Liver (tissue), 3 donors: ENCODE data around the gene PNPLA6.
A peak's percentile ranks its signal among the peaks of the same experiment; 100 is the strongest.

Source experiments
- ATF3 ChIP-seq: IDR thresholded peaks from 2 replicates; pipeline ENCODE4 v1.6.1; 2016; ENCODE audit warnings: antibody characterized with exemption
- EGR1 ChIP-seq, 2 donors: IDR thresholded peaks; 2 replicates each; pipeline ENCODE4 v1.6.1; 2016 to 2018; ENCODE audit warnings: antibody characterized with exemption in 2 of 2, low read depth in 2 of 2
- FOXA1 ChIP-seq: IDR thresholded peaks from 2 replicates; pipeline ENCODE4 v1.6.1; 2016; ENCODE audit warnings: antibody characterized with exemption
- GABPA ChIP-seq, 2 donors: IDR thresholded peaks in 1 of 2; conservative IDR thresholded peaks in 1 of 2; 2 replicates each; pipeline ENCODE4 v1.6.1; 2016; ENCODE audit warnings: antibody characterized with exemption in 2 of 2, mild to moderate bottlenecking in 1 of 2, moderate library complexity in 1 of 2
- JUND ChIP-seq, 2 donors: IDR thresholded peaks; 2 replicates each; pipeline ENCODE4 v1.6.1; 2016; ENCODE audit warnings: antibody characterized with exemption in 2 of 2
- MAX ChIP-seq: IDR thresholded peaks from 2 replicates; pipeline ENCODE4 v1.6.1; 2016; ENCODE audit warnings: antibody characterized with exemption
- RAD21 ChIP-seq, 2 donors: IDR thresholded peaks; 2 replicates each; pipeline ENCODE4 v1.6.1; 2016; ENCODE audit warnings: antibody characterized with exemption in 2 of 2, mild to moderate bottlenecking in 2 of 2
- RXRA ChIP-seq, 2 donors: IDR thresholded peaks; 2 replicates each; pipeline ENCODE4 v1.6.1; 2017 to 2018; ENCODE audit warnings: antibody characterized with exemption in 2 of 2, mild to moderate bottlenecking in 1 of 2
- SP1 ChIP-seq: IDR thresholded peaks from 2 replicates; pipeline ENCODE4 v1.6.1; 2018; ENCODE audit warnings: antibody characterized with exemption, mild to moderate bottlenecking
- TAF1 ChIP-seq: conservative IDR thresholded peaks from 2 replicates; pipeline ENCODE4 v1.6.1; 2016; ENCODE audit warnings: antibody characterized with exemption, mild to moderate bottlenecking
- YY1 ChIP-seq: IDR thresholded peaks from 2 replicates; pipeline ENCODE4 v1.6.1; 2016; ENCODE audit warnings: antibody characterized with exemption, mild to moderate bottlenecking
- TF ChIP-seq, protein P1 (sequence below): fragments of 150-350 bp; IDR thresholded peaks from 2 replicates; pipeline ENCODE4 v1.5.1; 2017; ENCODE audit warnings: improper control_type of control experiment, low read depth, low read length; ENCODE audit not compliant: missing input control
- TF ChIP-seq, protein P2 (sequence below): IDR thresholded peaks from 2 replicates; pipeline ENCODE4 v1.6.1; 2016; ENCODE audit warnings: antibody characterized with exemption, mild to moderate bottlenecking
- donor health status: healthy.
- donor health status: healthy.

- TF ChIP-seq GABPA (IDR thresholded peaks at IDR 0.05 in 1 of 2, conservative IDR thresholded peaks at IDR 0.05 in 1 of 2) (no peak), RXRA (IDR thresholded peaks at IDR 0.05) (no peak), SP1 (peak; percentile 30), TAF1 (no peak), EGR1 (IDR thresholded peaks at IDR 0.05; ENCODE audit: low read depth in 2 of 2) (no peak), JUND (IDR thresholded peaks at IDR 0.05) (no peak), MAX (no peak), YY1 (no peak), ATF3 (no peak), FOXA1 (no peak), RAD21 (IDR thresholded peaks at IDR 0.05) (no peak)
- TF ChIP-seq, protein P1, sequence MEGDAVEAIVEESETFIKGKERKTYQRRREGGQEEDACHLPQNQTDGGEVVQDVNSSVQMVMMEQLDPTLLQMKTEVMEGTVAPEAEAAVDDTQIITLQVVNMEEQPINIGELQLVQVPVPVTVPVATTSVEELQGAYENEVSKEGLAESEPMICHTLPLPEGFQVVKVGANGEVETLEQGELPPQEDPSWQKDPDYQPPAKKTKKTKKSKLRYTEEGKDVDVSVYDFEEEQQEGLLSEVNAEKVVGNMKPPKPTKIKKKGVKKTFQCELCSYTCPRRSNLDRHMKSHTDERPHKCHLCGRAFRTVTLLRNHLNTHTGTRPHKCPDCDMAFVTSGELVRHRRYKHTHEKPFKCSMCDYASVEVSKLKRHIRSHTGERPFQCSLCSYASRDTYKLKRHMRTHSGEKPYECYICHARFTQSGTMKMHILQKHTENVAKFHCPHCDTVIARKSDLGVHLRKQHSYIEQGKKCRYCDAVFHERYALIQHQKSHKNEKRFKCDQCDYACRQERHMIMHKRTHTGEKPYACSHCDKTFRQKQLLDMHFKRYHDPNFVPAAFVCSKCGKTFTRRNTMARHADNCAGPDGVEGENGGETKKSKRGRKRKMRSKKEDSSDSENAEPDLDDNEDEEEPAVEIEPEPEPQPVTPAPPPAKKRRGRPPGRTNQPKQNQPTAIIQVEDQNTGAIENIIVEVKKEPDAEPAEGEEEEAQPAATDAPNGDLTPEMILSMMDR, result no peak
- TF ChIP-seq, protein P2, sequence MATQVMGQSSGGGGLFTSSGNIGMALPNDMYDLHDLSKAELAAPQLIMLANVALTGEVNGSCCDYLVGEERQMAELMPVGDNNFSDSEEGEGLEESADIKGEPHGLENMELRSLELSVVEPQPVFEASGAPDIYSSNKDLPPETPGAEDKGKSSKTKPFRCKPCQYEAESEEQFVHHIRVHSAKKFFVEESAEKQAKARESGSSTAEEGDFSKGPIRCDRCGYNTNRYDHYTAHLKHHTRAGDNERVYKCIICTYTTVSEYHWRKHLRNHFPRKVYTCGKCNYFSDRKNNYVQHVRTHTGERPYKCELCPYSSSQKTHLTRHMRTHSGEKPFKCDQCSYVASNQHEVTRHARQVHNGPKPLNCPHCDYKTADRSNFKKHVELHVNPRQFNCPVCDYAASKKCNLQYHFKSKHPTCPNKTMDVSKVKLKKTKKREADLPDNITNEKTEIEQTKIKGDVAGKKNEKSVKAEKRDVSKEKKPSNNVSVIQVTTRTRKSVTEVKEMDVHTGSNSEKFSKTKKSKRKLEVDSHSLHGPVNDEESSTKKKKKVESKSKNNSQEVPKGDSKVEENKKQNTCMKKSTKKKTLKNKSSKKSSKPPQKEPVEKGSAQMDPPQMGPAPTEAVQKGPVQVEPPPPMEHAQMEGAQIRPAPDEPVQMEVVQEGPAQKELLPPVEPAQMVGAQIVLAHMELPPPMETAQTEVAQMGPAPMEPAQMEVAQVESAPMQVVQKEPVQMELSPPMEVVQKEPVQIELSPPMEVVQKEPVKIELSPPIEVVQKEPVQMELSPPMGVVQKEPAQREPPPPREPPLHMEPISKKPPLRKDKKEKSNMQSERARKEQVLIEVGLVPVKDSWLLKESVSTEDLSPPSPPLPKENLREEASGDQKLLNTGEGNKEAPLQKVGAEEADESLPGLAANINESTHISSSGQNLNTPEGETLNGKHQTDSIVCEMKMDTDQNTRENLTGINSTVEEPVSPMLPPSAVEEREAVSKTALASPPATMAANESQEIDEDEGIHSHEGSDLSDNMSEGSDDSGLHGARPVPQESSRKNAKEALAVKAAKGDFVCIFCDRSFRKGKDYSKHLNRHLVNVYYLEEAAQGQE, result no peak
Measured at GRCh38 chr19:7489609-7490044, 45.9 kb upstream of the PNPLA6 start.
